Omental fat pad (tissue), 4 donors: ENCODE results near the gene AHCY. TPM values are rescaled to one million over a fixed set of nuclear protein-coding genes. Genes with fewer than 3 reads are reported as not detected.
"Not testable (repeated sequence)": the region's sequence is repeated elsewhere in the genome, so short reads cannot be mapped to it uniquely, and the experiment has no call there.

Experiments used
- ATAC-seq: fragments of 150-250 bp; one replicate; pipeline ENCODE4 v1.9.1; 2016; ENCODE audit warnings: mild to moderate bottlenecking, moderate library complexity; ENCODE audit not compliant: low FRiP score
- DNase-seq: peaks from one replicate; pipeline ENCODE4 v3.0.0-alpha.2; 2019; ENCODE audit warnings: low spot score
- CTCF ChIP-seq, 3 donors: fragments of 450-650 bp; IDR thresholded peaks; one replicate each; pipeline ENCODE4 v1.5.1; 2016 to 2017; ENCODE audit warnings: antibody characterized with exemption in 3 of 3, mild to moderate bottlenecking in 3 of 3, moderate library complexity in 2 of 3
- total RNA-seq, 4 donors: library from RNA; depleted of rRNA; stranded (reverse); fragments of >200 nt; gene quantifications; one replicate each; pipeline ENCODE4 v1.1.0, GENCODE V29; 2016

The AHCY gene
- total RNA-seq, 4 donors from 2014 or later = 61.9 to 83.1 (median 72.6) TPM

- DNase-seq (no peak), ATAC-seq (no peak)
- no peak for TF ChIP-seq CTCF (IDR thresholded peaks at IDR 0.05)
Observed at GRCh38 chr20:34300809-34301586, 2.2 kb downstream of the AHCY start.

GRCh38 chr20:34300256-34300806 lies 2.8 kb downstream of the AHCY start:
- no peak for ATAC-seq
- no peak for TF ChIP-seq CTCF (IDR thresholded peaks at IDR 0.05)
- DNase-seq = no peak

- TF ChIP-seq CTCF (IDR thresholded peaks at IDR 0.05) = no peak
- DNase-seq (no peak), ATAC-seq (no peak)
Observed at GRCh38 chr20:34299556-34300255, 3.4 kb downstream of the AHCY start.

- not testable (repeated sequence) for DNase-seq, ATAC-seq
Observed at GRCh38 chr20:34298294-34298784, 4.8 kb downstream of the AHCY start.

- DNase-seq (no peak), ATAC-seq (no peak)
- TF ChIP-seq CTCF (IDR thresholded peaks at IDR 0.05) = no peak
Observed at GRCh38 chr20:34296468-34296867, 6.7 kb downstream of the AHCY start.

GRCh38 chr20:34295284-34295683 lies 7.9 kb downstream of the AHCY start:
- ATAC-seq (no peak), DNase-seq (no peak)
- TF ChIP-seq CTCF (IDR thresholded peaks at IDR 0.05) = no peak

GRCh38 chr20:34294563-34294962 lies 8.6 kb downstream of the AHCY start:
- DNase-seq (no peak), ATAC-seq (no peak)
- TF ChIP-seq CTCF (IDR thresholded peaks at IDR 0.05) = no peak
